Mammary epithelial cell (primary cell): ENCODE data around the gene HMX3.
"Not testable (repeated sequence)": the region's sequence is repeated elsewhere in the genome, so short reads cannot be mapped to it uniquely, and the experiment has no call there.

Source experiments
- EZH2 ChIP-seq: IDR thresholded peaks from 2 replicates; pipeline ENCODE4 v1.6.1; 2012; ENCODE audit warnings: low read length, inconsistent platforms, borderline replicate concordance
- TF ChIP-seq, protein P1 (sequence below), 2 donors: IDR thresholded peaks in 1 of 2; conservative IDR thresholded peaks in 1 of 2; 2 replicates each; pipeline ENCODE4 v1.5.1; 2011 to 2012; ENCODE audit warnings: inconsistent platforms in 2 of 2, low read length in 2 of 2, mild to moderate bottlenecking in 2 of 2, control low read depth in 1 of 2, low read depth in 1 of 2; ENCODE audit not compliant: insufficient read depth in 1 of 2; ENCODE audit errors: extremely low read depth in 1 of 2

DNA sequence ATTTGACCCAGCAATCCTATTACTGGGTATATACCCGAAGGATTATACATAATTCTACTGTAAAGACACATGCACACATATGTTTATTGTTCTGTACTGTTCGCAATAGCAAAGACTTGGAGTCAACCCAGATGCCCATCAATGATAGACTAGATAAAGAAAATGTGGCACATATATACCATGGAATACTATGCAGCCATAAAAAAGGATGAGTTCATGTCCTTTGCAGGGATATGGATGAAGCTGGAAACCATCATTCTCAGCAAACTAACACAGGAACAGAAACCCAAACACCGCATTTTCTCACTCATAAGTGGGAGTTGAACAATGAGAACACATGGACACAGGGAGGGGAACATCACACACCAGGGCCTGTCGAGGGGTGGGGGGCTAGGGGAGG, 42.6 kb downstream of the HMX3 start:
- TF ChIP-seq, protein P1, sequence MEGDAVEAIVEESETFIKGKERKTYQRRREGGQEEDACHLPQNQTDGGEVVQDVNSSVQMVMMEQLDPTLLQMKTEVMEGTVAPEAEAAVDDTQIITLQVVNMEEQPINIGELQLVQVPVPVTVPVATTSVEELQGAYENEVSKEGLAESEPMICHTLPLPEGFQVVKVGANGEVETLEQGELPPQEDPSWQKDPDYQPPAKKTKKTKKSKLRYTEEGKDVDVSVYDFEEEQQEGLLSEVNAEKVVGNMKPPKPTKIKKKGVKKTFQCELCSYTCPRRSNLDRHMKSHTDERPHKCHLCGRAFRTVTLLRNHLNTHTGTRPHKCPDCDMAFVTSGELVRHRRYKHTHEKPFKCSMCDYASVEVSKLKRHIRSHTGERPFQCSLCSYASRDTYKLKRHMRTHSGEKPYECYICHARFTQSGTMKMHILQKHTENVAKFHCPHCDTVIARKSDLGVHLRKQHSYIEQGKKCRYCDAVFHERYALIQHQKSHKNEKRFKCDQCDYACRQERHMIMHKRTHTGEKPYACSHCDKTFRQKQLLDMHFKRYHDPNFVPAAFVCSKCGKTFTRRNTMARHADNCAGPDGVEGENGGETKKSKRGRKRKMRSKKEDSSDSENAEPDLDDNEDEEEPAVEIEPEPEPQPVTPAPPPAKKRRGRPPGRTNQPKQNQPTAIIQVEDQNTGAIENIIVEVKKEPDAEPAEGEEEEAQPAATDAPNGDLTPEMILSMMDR (conservative IDR thresholded peaks at IDR 0.05 in 1 of 2, IDR thresholded peaks at IDR 0.05 in 1 of 2; ENCODE audit: extremely low read depth in 1 of 2, insufficient read depth in 1 of 2, low read depth in 1 of 2, low read length in 2 of 2): not testable (repeated sequence)
- TF ChIP-seq EZH2: not testable (repeated sequence)
